Measurements from ENCODE around the gene USP46.

DNA sequence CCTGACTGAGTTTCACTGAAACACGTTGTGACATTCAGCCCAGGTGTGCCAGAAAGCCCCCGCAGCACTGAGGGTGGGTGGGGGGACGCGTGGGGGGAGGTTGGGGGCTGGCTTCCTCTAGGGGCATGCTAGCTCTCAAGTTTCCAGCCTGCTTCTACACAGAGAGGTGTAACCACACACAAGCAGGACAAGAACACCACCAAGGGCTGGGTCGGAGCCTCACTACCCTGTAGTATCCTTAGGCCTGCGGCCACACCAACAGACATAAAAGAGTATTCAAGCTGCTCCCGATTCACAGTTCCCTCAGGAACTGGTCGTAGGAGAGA lies 1.8 kb downstream of the USP46 start:
- no peak for TF ChIP-seq ZFX (IDR thresholded peaks at IDR 0.05)
- TF ChIP-seq, protein P1, sequence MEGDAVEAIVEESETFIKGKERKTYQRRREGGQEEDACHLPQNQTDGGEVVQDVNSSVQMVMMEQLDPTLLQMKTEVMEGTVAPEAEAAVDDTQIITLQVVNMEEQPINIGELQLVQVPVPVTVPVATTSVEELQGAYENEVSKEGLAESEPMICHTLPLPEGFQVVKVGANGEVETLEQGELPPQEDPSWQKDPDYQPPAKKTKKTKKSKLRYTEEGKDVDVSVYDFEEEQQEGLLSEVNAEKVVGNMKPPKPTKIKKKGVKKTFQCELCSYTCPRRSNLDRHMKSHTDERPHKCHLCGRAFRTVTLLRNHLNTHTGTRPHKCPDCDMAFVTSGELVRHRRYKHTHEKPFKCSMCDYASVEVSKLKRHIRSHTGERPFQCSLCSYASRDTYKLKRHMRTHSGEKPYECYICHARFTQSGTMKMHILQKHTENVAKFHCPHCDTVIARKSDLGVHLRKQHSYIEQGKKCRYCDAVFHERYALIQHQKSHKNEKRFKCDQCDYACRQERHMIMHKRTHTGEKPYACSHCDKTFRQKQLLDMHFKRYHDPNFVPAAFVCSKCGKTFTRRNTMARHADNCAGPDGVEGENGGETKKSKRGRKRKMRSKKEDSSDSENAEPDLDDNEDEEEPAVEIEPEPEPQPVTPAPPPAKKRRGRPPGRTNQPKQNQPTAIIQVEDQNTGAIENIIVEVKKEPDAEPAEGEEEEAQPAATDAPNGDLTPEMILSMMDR (conservative IDR thresholded peaks at IDR 0.05) = no peak
